HG03469 (cell line): ENCODE data around the gene GZF1.

Experiments
- ATAC-seq: cut with Tn5 transposase; IDR thresholded peaks from one replicate; pipeline ENCODE4 v1.9.1; 2021; ENCODE audit warnings: mild to moderate bottlenecking, moderate library complexity, moderate number of reproducible peaks; ENCODE audit not compliant: unreplicated experiment

GZF1 gene

GRCh38 chr20:23368316-23369071, 6.5 kb downstream of the GZF1 start:
- ATAC-seq = no peak

- ATAC-seq = no peak
Measured at GRCh38 chr20:23369072-23369823, 7.3 kb downstream of the GZF1 start.

GRCh38 chr20:23370274-23370673, 8.3 kb downstream of the GZF1 start:
- no peak for ATAC-seq

GRCh38 chr20:23370873-23371272, 8.9 kb downstream of the GZF1 start:
- no peak for ATAC-seq

GRCh38 chr20:23371496-23371895, 9.5 kb downstream of the GZF1 start:
- no peak for ATAC-seq

GRCh38 chr20:23374441-23374840, 12.5 kb downstream of the GZF1 start:
- ATAC-seq = no peak

- no peak for ATAC-seq
Measured at GRCh38 chr20:23375827-23376226, 13.8 kb downstream of the GZF1 start.

- ATAC-seq = no peak
Measured at GRCh38 chr20:23379772-23380171, 17.8 kb downstream of the GZF1 start.

- ATAC-seq = no peak
Measured at GRCh38 chr20:23381876-23382275, 19.9 kb downstream of the GZF1 start.

- no peak for ATAC-seq
Measured at GRCh38 chr20:23386304-23387117, 24.5 kb downstream of the GZF1 start.

GRCh38 chr20:23387118-23387443, 25.1 kb downstream of the GZF1 start:
- no peak for ATAC-seq

GRCh38 chr20:23390091-23390774, 28.3 kb downstream of the GZF1 start:
- no peak for ATAC-seq

GRCh38 chr20:23391707-23392310, 29.8 kb downstream of the GZF1 start:
- no peak for ATAC-seq

GRCh38 chr20:23393996-23394775, 32.2 kb downstream of the GZF1 start:
- ATAC-seq = no peak

- no peak for ATAC-seq
Measured at GRCh38 chr20:23396950-23397627, 35.1 kb downstream of the GZF1 start.

- no peak for ATAC-seq
Measured at GRCh38 chr20:23397961-23398360, 36.0 kb downstream of the GZF1 start.

GRCh38 chr20:23399568-23400241, 37.7 kb downstream of the GZF1 start:
- ATAC-seq = no peak

- no peak for ATAC-seq
Measured at GRCh38 chr20:23401051-23401450, 39.1 kb downstream of the GZF1 start.

GRCh38 chr20:23403751-23404150, 41.8 kb downstream of the GZF1 start:
- ATAC-seq = no peak
